ENCODE results near the gene CAND1.

The CAND1 gene

GRCh38 chr12:67268896-67269632, at the start of gene CAND1:
TSS of gene CAND1 (plus strand) at chr12:67269358. CDS start at chr12:67269718, 360 bp downstream.
- H2AFZ ChIP-seq, result peak within 1 kb of the TSS; percentile 83
- TF ChIP-seq CTCF (IDR thresholded peaks at IDR 0.05), result no peak
- no peaks in the 10 kb centered on the region for H3K9me3 ChIP-seq (ENCODE audit: control insufficient read depth, low read length)
- H3K27me3 ChIP-seq (ENCODE audit: control insufficient read depth, insufficient read depth, low read length), result no peaks in the 10 kb centered on the region
- peak within 1 kb of the TSS; percentile 97 for H3K9ac ChIP-seq
- H3K36me3 ChIP-seq (ENCODE audit: control insufficient read depth, insufficient read depth, low read length), result no peaks in the 10 kb centered on the region
- peak within 1 kb of the TSS; percentile 96 for H3K27ac ChIP-seq
- peak within 1 kb of the TSS; percentile 76 for H3K4me2 ChIP-seq (ENCODE audit: low read length)
- H3K4me1 ChIP-seq, result peaks cover 10% of the 10 kb centered on the region
- H3K4me3 ChIP-seq (ENCODE audit: low read depth, low read length), result peak within 1 kb of the TSS; percentile 69
- peaks cover 20% of the 10 kb centered on the region for H3K79me2 ChIP-seq

- H3K4me2 ChIP-seq (ENCODE audit: low read length), result no peak overlapping the region
- H3K27me3 ChIP-seq (ENCODE audit: control insufficient read depth, insufficient read depth, low read length), result no peaks in the 10 kb centered on the region
- H3K79me2 ChIP-seq, result no peaks in the 10 kb centered on the region
- peaks cover 5% of the 10 kb centered on the region for H3K4me1 ChIP-seq
- H2AFZ ChIP-seq, result peak overlapping the region; percentile 34
- peak; percentile 65 for TF ChIP-seq CTCF (IDR thresholded peaks at IDR 0.05)
- H3K36me3 ChIP-seq (ENCODE audit: control insufficient read depth, insufficient read depth, low read length), result no peaks in the 10 kb centered on the region
- H3K4me3 ChIP-seq (ENCODE audit: low read depth, low read length), result no peak overlapping the region
- H3K9ac ChIP-seq, result no peak overlapping the region
- H3K27ac ChIP-seq, result no peak overlapping the region
- H3K9me3 ChIP-seq (ENCODE audit: control insufficient read depth, low read length), result no peaks in the 10 kb centered on the region
Measured at GRCh38 chr12:67220065-67220464, 49.1 kb upstream of the CAND1 start.

- H3K27ac ChIP-seq, result no peak overlapping the region
- no peaks in the 10 kb centered on the region for H3K9me3 ChIP-seq (ENCODE audit: control insufficient read depth, low read length)
- H3K9ac ChIP-seq, result no peak overlapping the region
- H3K36me3 ChIP-seq (ENCODE audit: control insufficient read depth, insufficient read depth, low read length), result no peaks in the 10 kb centered on the region
- no peaks in the 10 kb centered on the region for H3K27me3 ChIP-seq (ENCODE audit: control insufficient read depth, insufficient read depth, low read length)
- TF ChIP-seq CTCF (IDR thresholded peaks at IDR 0.05), result peak; percentile 44
- no peak overlapping the region for H3K4me3 ChIP-seq (ENCODE audit: low read depth, low read length)
- H2AFZ ChIP-seq, result peak overlapping the region; percentile 20
- H3K79me2 ChIP-seq, result no peaks in the 10 kb centered on the region
- no peak overlapping the region for H3K4me2 ChIP-seq (ENCODE audit: low read length)
- peaks cover 5% of the 10 kb centered on the region for H3K4me1 ChIP-seq
Measured at GRCh38 chr12:67222302-67222701, 46.9 kb upstream of the CAND1 start.

GRCh38 chr12:67223225-67223624, 45.9 kb upstream of the CAND1 start:
- Histone ChIP-seq H2AFZ (peak overlapping the region; percentile 41), H3K27ac (no peak overlapping the region), H3K9me3 (ENCODE audit: control insufficient read depth, low read length) (no peaks in the 10 kb centered on the region), H3K4me1 (peaks cover 5% of the 10 kb centered on the region), H3K27me3 (ENCODE audit: control insufficient read depth, insufficient read depth, low read length) (no peaks in the 10 kb centered on the region), H3K4me3 (ENCODE audit: low read depth, low read length) (no peak overlapping the region), H3K9ac (no peak overlapping the region), H3K4me2 (ENCODE audit: low read length) (no peak overlapping the region), H3K36me3 (ENCODE audit: control insufficient read depth, insufficient read depth, low read length) (no peaks in the 10 kb centered on the region), H3K79me2 (no peaks in the 10 kb centered on the region)
- no peak for TF ChIP-seq CTCF (IDR thresholded peaks at IDR 0.05)

- no peak for TF ChIP-seq CTCF (IDR thresholded peaks at IDR 0.05)
Measured at GRCh38 chr12:67237231-67237630, 31.9 kb upstream of the CAND1 start.

More at GRCh38 chr12:67237231-67237630, 31.9 kb upstream of the CAND1 start:
- Histone ChIP-seq H3K4me3 (ENCODE audit: low read depth, low read length) (no peak overlapping the region), H3K36me3 (ENCODE audit: control insufficient read depth, insufficient read depth, low read length) (no peaks in the 10 kb centered on the region), H3K27me3 (ENCODE audit: control insufficient read depth, insufficient read depth, low read length) (no peaks in the 10 kb centered on the region), H3K9ac (no peak overlapping the region), H3K4me2 (ENCODE audit: low read length) (no peak overlapping the region), H3K4me1 (no peaks in the 10 kb centered on the region), H3K9me3 (ENCODE audit: control insufficient read depth, low read length) (no peaks in the 10 kb centered on the region), H3K27ac (no peak overlapping the region), H3K79me2 (no peaks in the 10 kb centered on the region), H2AFZ (no peak overlapping the region)
